B cell (primary cell): Measurements from ENCODE around the gene CRAT. TPM values are rescaled to one million over a fixed set of nuclear protein-coding genes. Genes with fewer than 3 reads are reported as not detected.

Source experiments
- ATAC-seq: fragments of 200-7000 bp; cut with Tn5 transposase; one replicate; pipeline ENCODE4 v1.10.0; 2021; ENCODE audit warnings: low read depth, mild to moderate bottlenecking, moderate number of reproducible peaks, moderate library complexity
- CTCF ChIA-PET: fragments of 350-600 bp; sonication (Branson Sonifier 250); formaldehyde crosslinking; loops from one replicate; lab custom pipeline; 2021; ENCODE audit warnings: antibody characterized with exemption, inconsistent platforms; lab: Charles Lee
- POLR2A ChIA-PET: fragments of 350-600 bp; sonication (Branson Sonifier 250); formaldehyde crosslinking; loops from one replicate; lab custom pipeline; 2021; ENCODE audit warnings: antibody characterized with exemption; lab: Charles Lee
- DNase-seq: peaks from one replicate; pipeline ENCODE4 v3.0.0; 2013
- H2AFZ ChIP-seq: 2 replicates; pipeline ENCODE4 v1.6.1; 2012; ENCODE audit warnings: mild to moderate bottlenecking, low read depth, low read length; ENCODE audit not compliant: insufficient read depth, poor library complexity, severe bottlenecking
- H3K27ac ChIP-seq, 2 donors: 1 replicate in 1 of 2; 2 replicates in 1 of 2; pipeline ENCODE4 v1.5.1; 2012 to 2013; ENCODE audit warnings: low read length in 2 of 2, mild to moderate bottlenecking in 2 of 2, moderate library complexity in 1 of 2
- H3K27me3 ChIP-seq, 4 experiments: fragments of 200-600 bp in 1 of 4; sonication (generic) in 1 of 4; replicated peaks in 1 of 4; 1 replicate in 2 of 4; 2 replicates in 2 of 4; pipeline versions ENCODE4 v1.6.1 to v1.7.0; 2013 to 2016; ENCODE audit warnings: low read length in 3 of 4, mild to moderate bottlenecking in 2 of 4, mixed read lengths in 1 of 4, moderate library complexity in 1 of 4; ENCODE audit not compliant: insufficient read depth in 4 of 4, control insufficient read depth in 3 of 4; ENCODE audit errors: control extremely low read depth in 1 of 4
- H3K36me3 ChIP-seq, 2 experiments: replicated peaks in 1 of 2; 1 replicate in 1 of 2; 2 replicates in 1 of 2; pipeline versions ENCODE4 v1.6.1 to v1.7.1; 2013; ENCODE audit warnings: low read length in 1 of 2; ENCODE audit not compliant: insufficient read depth in 2 of 2, control insufficient read depth in 1 of 2; ENCODE audit errors: control extremely low read depth in 1 of 2, extremely low read depth in 1 of 2
- H3K4me1 ChIP-seq, 2 donors: fragments of 200-600 bp in 1 of 2; sonication (generic) in 1 of 2; 1 replicate in 1 of 2; 2 replicates in 1 of 2; pipeline versions ENCODE4 v1.5.1 to v1.6.1; 2013 to 2017; ENCODE audit warnings: low read length in 2 of 2; ENCODE audit not compliant: control insufficient read depth in 2 of 2, insufficient read depth in 2 of 2
- H3K4me2 ChIP-seq: replicated peaks from 2 replicates; pipeline ENCODE3; 2012; ENCODE audit warnings: mild to moderate bottlenecking, low read depth, low read length; ENCODE audit not compliant: poor library complexity, severe bottlenecking
- H3K4me3 ChIP-seq, 5 experiments: fragments of 200-600 bp in 1 of 5; sonication (generic) in 1 of 5; 1 replicate in 3 of 5; 2 replicates in 2 of 5; pipeline versions ENCODE4 v1.5.1 to v1.7.0; 2011 to 2016; ENCODE audit warnings: low read length in 4 of 5, mild to moderate bottlenecking in 4 of 5, low read depth in 2 of 5, control low read depth in 1 of 5, moderate library complexity in 1 of 5; ENCODE audit not compliant: insufficient read depth in 1 of 5; ENCODE audit errors: control extremely low read depth in 1 of 5, extremely low read depth in 1 of 5
- H3K79me2 ChIP-seq: fragments of 200-600 bp; sonication (generic); one replicate; pipeline ENCODE4 v1.6.0; 2016; ENCODE audit warnings: low read length; ENCODE audit not compliant: control insufficient read depth, insufficient read depth
- H3K9ac ChIP-seq: fragments of 200-600 bp; sonication (generic); 2 replicates; pipeline ENCODE4 v1.6.1; 2017; ENCODE audit warnings: mild to moderate bottlenecking, low read length, moderate library complexity
- H3K9me3 ChIP-seq, 3 donors: one replicate each; pipeline versions ENCODE4 v1.6.1 to v1.7.1; 2013; ENCODE audit warnings: low read length in 2 of 3; ENCODE audit not compliant: control insufficient read depth in 2 of 3, insufficient read depth in 1 of 3; ENCODE audit errors: control extremely low read depth in 1 of 3
- H4K20me1 ChIP-seq: 2 replicates; pipeline ENCODE4 v1.6.0; 2012; ENCODE audit warnings: mild to moderate bottlenecking, low read length; ENCODE audit not compliant: insufficient read depth, control insufficient read depth, poor library complexity, severe bottlenecking
- H3K27ac Mint-ChIP-seq: one replicate; pipeline ENCODE4 v1.8.0; 2021; ENCODE audit warnings: mixed read lengths
- H3K27me3 Mint-ChIP-seq: one replicate; pipeline ENCODE4 v1.8.0; 2021; ENCODE audit warnings: mixed read lengths
- H3K4me1 Mint-ChIP-seq: one replicate; pipeline ENCODE4 v1.8.0; 2021; ENCODE audit warnings: mixed read lengths
- H3K4me3 Mint-ChIP-seq: one replicate; pipeline ENCODE4 v1.8.0; 2021; ENCODE audit warnings: mixed read lengths
- H3K9me3 Mint-ChIP-seq: one replicate; pipeline ENCODE4 v1.8.0; 2022; ENCODE audit warnings: mixed read lengths; ENCODE audit not compliant: insufficient read depth
- EZH2 ChIP-seq: IDR thresholded peaks from 2 replicates; pipeline ENCODE4 v1.6.1; 2012; ENCODE audit warnings: borderline replicate concordance, low read depth, mild to moderate bottlenecking, moderate library complexity, low read length; ENCODE audit not compliant: insufficient read depth, poor library complexity, severe bottlenecking
- WGBS: methylation state at CpG from one replicate; pipeline ENCODE4 v1.1.5; 2013; ENCODE audit warnings: missing lambda C conversion rate; ENCODE audit not compliant: insufficient coverage; 5-methylcytosine and 5-hydroxymethylcytosine counted together
- intact Hi-C: fragments of 100-400 bp; cut with micrococcal nuclease; formaldehyde crosslinking; loops from one replicate; pipeline ENCODE4 v1.10.0; 2022
- polyA plus RNA-seq: library from polyadenylated mRNA; depleted of rRNA; stranded (reverse); fragments of >200 nt; gene quantifications from 2 replicates; pipeline ENCODE4 v1.2.3, GENCODE V29; 2012
- total RNA-seq, 2 donors: library from RNA; stranded (reverse); fragments of 120-200 nt in 1 of 2; gene quantifications; 1 replicate in 1 of 2; 2 replicates in 1 of 2; pipeline versions ENCODE4 v1.2.3 to v1.2.4, GENCODE V29; 2013 to 2022
- TF ChIP-seq, protein P1 (sequence below): fragments of 200-600 bp; IDR thresholded peaks from one replicate; pipeline ENCODE4 v1.8.0; 2022; ENCODE audit warnings: antibody characterized with exemption, mild to moderate bottlenecking

CRAT gene
- total and polyA plus RNA-seq, 2 donors (not counting 1 experiment from before 2014, with no cell fraction given): 8.0 to 14.1 TPM

- ChIA-PET POLR2A (interaction anchor here (0.5 to 1.9 kb wide), 9 partner anchors 11 to 722 kb away, joined by 3 to 15 read pairs (median 3); partner anchors contain the start of genes MIGA2, PTPA, SH3GLB2 and TOR1B), CTCF (interaction anchor here (1.3 to 1.8 kb wide), 3 partner anchors 11 to 52 kb away, joined by 3 to 7 read pairs (median 6); partner anchors contain the start of gene SH3GLB2)
- H4K20me1 ChIP-seq: peaks cover 12% of the 10 kb centered on the region
- Mint-ChIP-seq H3K9me3 (no peaks in the 10 kb centered on the region), H3K27ac (peak within 1 kb of the TSS; percentile 88), H3K4me1 (peaks cover 23% of the 10 kb centered on the region), H3K27me3 (no peaks in the 10 kb centered on the region), H3K4me3 (peak within 1 kb of the TSS; percentile 91)
- H2AFZ ChIP-seq: peak within 1 kb of the TSS; percentile 99
- under 1% methylated on average over 70 of the region's 70 CpGs for WGBS
- H3K9me3 ChIP-seq: no peaks in the 10 kb centered on the region
- ATAC-seq: peak; percentile 92
- H3K27me3 ChIP-seq: no peaks in the 10 kb centered on the region
- H3K27ac ChIP-seq: peak within 1 kb of the TSS; percentile 42 to 79
- peaks cover 45% of the 10 kb centered on the region for H3K79me2 ChIP-seq
- peak within 1 kb of the TSS; percentile 67 to 90 (median 75) for H3K4me3 ChIP-seq
- peak; percentile 99 for DNase-seq
- H3K36me3 ChIP-seq: peaks cover 0 to 12% of the 10 kb centered on the region in 2 experiments
- peak within 1 kb of the TSS; percentile 85 for H3K9ac ChIP-seq
- peak; percentile 97 for TF ChIP-seq EZH2
- TF ChIP-seq, protein P1, sequence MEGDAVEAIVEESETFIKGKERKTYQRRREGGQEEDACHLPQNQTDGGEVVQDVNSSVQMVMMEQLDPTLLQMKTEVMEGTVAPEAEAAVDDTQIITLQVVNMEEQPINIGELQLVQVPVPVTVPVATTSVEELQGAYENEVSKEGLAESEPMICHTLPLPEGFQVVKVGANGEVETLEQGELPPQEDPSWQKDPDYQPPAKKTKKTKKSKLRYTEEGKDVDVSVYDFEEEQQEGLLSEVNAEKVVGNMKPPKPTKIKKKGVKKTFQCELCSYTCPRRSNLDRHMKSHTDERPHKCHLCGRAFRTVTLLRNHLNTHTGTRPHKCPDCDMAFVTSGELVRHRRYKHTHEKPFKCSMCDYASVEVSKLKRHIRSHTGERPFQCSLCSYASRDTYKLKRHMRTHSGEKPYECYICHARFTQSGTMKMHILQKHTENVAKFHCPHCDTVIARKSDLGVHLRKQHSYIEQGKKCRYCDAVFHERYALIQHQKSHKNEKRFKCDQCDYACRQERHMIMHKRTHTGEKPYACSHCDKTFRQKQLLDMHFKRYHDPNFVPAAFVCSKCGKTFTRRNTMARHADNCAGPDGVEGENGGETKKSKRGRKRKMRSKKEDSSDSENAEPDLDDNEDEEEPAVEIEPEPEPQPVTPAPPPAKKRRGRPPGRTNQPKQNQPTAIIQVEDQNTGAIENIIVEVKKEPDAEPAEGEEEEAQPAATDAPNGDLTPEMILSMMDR: no peak
- intact Hi-C loops: loop anchor here (1.0 to 10.0 kb wide), 7 partner anchors 11 to 1016 kb away; partner anchors contain the start of genes CRAT, GLE1, LRRC8A and NAIF1
- H3K4me1 ChIP-seq: peaks cover 16 to 20% of the 10 kb centered on the region in 2 donors
- peak within 1 kb of the TSS; percentile 99 for H3K4me2 ChIP-seq
Observed at GRCh38 chr9:129080601-129081387, 29.8 kb downstream of the CRAT start, which contains the start of gene DOLPP1. Gene DOLPP1, plus strand, starts transcription at chr9:129081111. Its CDS starts 21 bp downstream, at chr9:129081132.
